GM12891 (cell line): Measurements from ENCODE around the gene KCNMB1.

Experiments used
- PAX5 ChIP-seq: IDR thresholded peaks from 2 replicates; pipeline ENCODE4 v1.6.1; 2011; ENCODE audit warnings: low read length, moderate library complexity, mild to moderate bottlenecking; ENCODE audit not compliant: insufficient read depth, severe bottlenecking
- POLR2A ChIP-seq: IDR thresholded peaks from 2 replicates; pipeline ENCODE4 v1.6.1; 2011; ENCODE audit warnings: low read depth, low read length, control low read depth
- POLR2AphosphoS5 ChIP-seq: IDR thresholded peaks from 2 replicates; pipeline ENCODE4 v1.6.1; 2011; ENCODE audit warnings: low read depth, low read length, control low read depth
- POU2F2 ChIP-seq: IDR thresholded peaks from 2 replicates; pipeline ENCODE4 v1.6.1; 2011; ENCODE audit warnings: low read depth, mild to moderate bottlenecking, control low read depth, low read length, moderate library complexity
- SPI1 ChIP-seq: IDR thresholded peaks from 2 replicates; pipeline ENCODE4 v1.6.1; 2011; ENCODE audit warnings: low read depth, low read length, control low read depth
- TAF1 ChIP-seq: IDR thresholded peaks from 2 replicates; pipeline ENCODE4 v1.6.1; 2011; ENCODE audit warnings: low read depth, low read length, control low read depth

GRCh38 chr5:170407062-170407461 is 17.9 kb upstream of the KCNMB1 start:
- TF ChIP-seq POLR2A, result no peak
- no peak for TF ChIP-seq POLR2AphosphoS5
- no peak for TF ChIP-seq TAF1
- no peak for TF ChIP-seq SPI1
- TF ChIP-seq PAX5, result no peak
- TF ChIP-seq POU2F2, result no peak
